IgD-negative memory B cell (primary cell): Measurements from ENCODE around the gene EMILIN3. TPM values are rescaled to one million over a fixed set of nuclear protein-coding genes. Genes with fewer than 3 reads are reported as not detected.

ENCODE experiments used
- H3K27ac Mint-ChIP-seq, 3 donors: one replicate each; pipeline ENCODE4 v1.8.0; 2020 to 2022; ENCODE audit warnings: mild to moderate bottlenecking in 3 of 3, mixed read lengths in 3 of 3, moderate library complexity in 1 of 3
- H3K27me3 Mint-ChIP-seq: one replicate; pipeline ENCODE4 v1.8.0; 2021; ENCODE audit warnings: mixed read lengths
- H3K36me3 Mint-ChIP-seq: one replicate; pipeline ENCODE4 v1.8.0; 2020; ENCODE audit warnings: mild to moderate bottlenecking, mixed read lengths
- H3K4me1 Mint-ChIP-seq, 3 donors: one replicate each; pipeline ENCODE4 v1.8.0; 2020 to 2022; ENCODE audit warnings: mixed read lengths in 3 of 3, mild to moderate bottlenecking in 1 of 3
- H3K4me3 Mint-ChIP-seq, 4 donors: one replicate each; pipeline ENCODE4 v1.8.0; 2020 to 2022; ENCODE audit warnings: mild to moderate bottlenecking in 4 of 4, mixed read lengths in 4 of 4, moderate library complexity in 3 of 4
- H3K9me3 Mint-ChIP-seq, 3 donors: one replicate each; pipeline ENCODE4 v1.8.0; 2020 to 2021; ENCODE audit warnings: mixed read lengths in 3 of 3, mild to moderate bottlenecking in 1 of 3
- polyA plus RNA-seq: library from polyadenylated mRNA; unstranded; fragments of 300-500 nt; fragmentation: Illumina TruSeq; gene quantifications from one replicate; pipeline ENCODE4 v1.2.3, GENCODE V29; 2021

The EMILIN3 gene
- polyA plus RNA-seq, 1 donor from 2014 or later, result not detected

GRCh38 chr20:41395667-41396664 lies 29.3 kb upstream of the EMILIN3 start:
- peaks cover 0 to 1% (median 1%) of the 10 kb centered on the region in 3 donors for H3K4me1 Mint-ChIP-seq
- H3K9me3 Mint-ChIP-seq, result no peaks in the 10 kb centered on the region
- H3K27ac Mint-ChIP-seq, result no peak overlapping the region
- no peaks in the 10 kb centered on the region for H3K36me3 Mint-ChIP-seq
- H3K27me3 Mint-ChIP-seq, result no peaks in the 10 kb centered on the region
- no peak overlapping the region for H3K4me3 Mint-ChIP-seq

- Mint-ChIP-seq H3K36me3 (no peaks in the 10 kb centered on the region), H3K27me3 (no peaks in the 10 kb centered on the region), H3K27ac (no peak overlapping the region), H3K9me3 (no peaks in the 10 kb centered on the region), H3K4me1 (peaks cover 0 to 1% (median 1%) of the 10 kb centered on the region in 3 donors), H3K4me3 (no peak overlapping the region)
Observed at GRCh38 chr20:41394931-41395666, 28.5 kb upstream of the EMILIN3 start.

- no peak overlapping the region for H3K27ac Mint-ChIP-seq
- no peaks in the 10 kb centered on the region for H3K9me3 Mint-ChIP-seq
- H3K4me1 Mint-ChIP-seq, result peaks cover 0 to 1% (median 0%) of the 10 kb centered on the region in 3 donors
- H3K4me3 Mint-ChIP-seq, result no peak overlapping the region
- H3K36me3 Mint-ChIP-seq, result no peaks in the 10 kb centered on the region
- no peaks in the 10 kb centered on the region for H3K27me3 Mint-ChIP-seq
Observed at GRCh38 chr20:41394081-41394480, 27.5 kb upstream of the EMILIN3 start.

- Mint-ChIP-seq H3K9me3 (no peaks in the 10 kb centered on the region), H3K27ac (no peak overlapping the region), H3K27me3 (no peaks in the 10 kb centered on the region), H3K4me3 (no peak overlapping the region), H3K36me3 (no peaks in the 10 kb centered on the region), H3K4me1 (peaks cover 0 to 1% (median 0%) of the 10 kb centered on the region in 3 donors)
Observed at GRCh38 chr20:41393705-41394066, 27.1 kb upstream of the EMILIN3 start.

GRCh38 chr20:41392871-41393704 lies 26.5 kb upstream of the EMILIN3 start:
- peaks cover 0 to 1% (median 0%) of the 10 kb centered on the region in 3 donors for H3K4me1 Mint-ChIP-seq
- H3K36me3 Mint-ChIP-seq, result no peaks in the 10 kb centered on the region
- H3K4me3 Mint-ChIP-seq, result no peak overlapping the region
- H3K27ac Mint-ChIP-seq, result peak overlapping the region in 1 of 3 donors; percentile 20
- H3K9me3 Mint-ChIP-seq, result no peaks in the 10 kb centered on the region
- H3K27me3 Mint-ChIP-seq, result no peaks in the 10 kb centered on the region

GRCh38 chr20:41392295-41392694 lies 25.7 kb upstream of the EMILIN3 start:
- Mint-ChIP-seq H3K9me3 (no peaks in the 10 kb centered on the region), H3K36me3 (no peaks in the 10 kb centered on the region), H3K4me3 (no peak overlapping the region), H3K27ac (no peak overlapping the region), H3K4me1 (peaks cover 0 to 1% (median 0%) of the 10 kb centered on the region in 3 donors), H3K27me3 (no peaks in the 10 kb centered on the region)

- Mint-ChIP-seq H3K9me3 (no peaks in the 10 kb centered on the region), H3K36me3 (no peaks in the 10 kb centered on the region), H3K4me3 (no peak overlapping the region), H3K27ac (no peak overlapping the region), H3K4me1 (peaks cover 0 to 1% (median 0%) of the 10 kb centered on the region in 3 donors), H3K27me3 (no peaks in the 10 kb centered on the region)
Observed at GRCh38 chr20:41391587-41392001, 25.0 kb upstream of the EMILIN3 start.

- Mint-ChIP-seq H3K36me3 (no peaks in the 10 kb centered on the region), H3K4me3 (no peak overlapping the region), H3K4me1 (no peaks in the 10 kb centered on the region), H3K9me3 (no peaks in the 10 kb centered on the region), H3K27ac (no peak overlapping the region), H3K27me3 (no peaks in the 10 kb centered on the region)
Observed at GRCh38 chr20:41390889-41391288, 24.3 kb upstream of the EMILIN3 start.

- peaks cover 7% of the 10 kb centered on the region for H3K27me3 Mint-ChIP-seq
- no peaks in the 10 kb centered on the region for H3K4me1 Mint-ChIP-seq
- peaks cover 0 to 3% (median 0%) of the 10 kb centered on the region in 3 donors for H3K9me3 Mint-ChIP-seq
- no peak overlapping the region for H3K27ac Mint-ChIP-seq
- H3K36me3 Mint-ChIP-seq, result peaks cover 2% of the 10 kb centered on the region
- no peak overlapping the region for H3K4me3 Mint-ChIP-seq
Observed at GRCh38 chr20:41387444-41387851, 20.8 kb upstream of the EMILIN3 start.

GRCh38 chr20:41386502-41387427 lies 20.1 kb upstream of the EMILIN3 start:
- Mint-ChIP-seq H3K27ac (no peak overlapping the region), H3K9me3 (peaks cover 0 to 3% (median 0%) of the 10 kb centered on the region in 3 donors), H3K27me3 (peaks cover 7% of the 10 kb centered on the region), H3K36me3 (peaks cover 2% of the 10 kb centered on the region), H3K4me1 (no peaks in the 10 kb centered on the region), H3K4me3 (no peak overlapping the region)

GRCh38 chr20:41382791-41383305 lies 16.2 kb upstream of the EMILIN3 start:
- peaks cover 14% of the 10 kb centered on the region for H3K27me3 Mint-ChIP-seq
- peaks cover 2% of the 10 kb centered on the region for H3K36me3 Mint-ChIP-seq
- H3K4me3 Mint-ChIP-seq, result no peak overlapping the region
- H3K27ac Mint-ChIP-seq, result no peak overlapping the region
- H3K4me1 Mint-ChIP-seq, result no peaks in the 10 kb centered on the region
- peaks cover 0 to 3% (median 0%) of the 10 kb centered on the region in 3 donors for H3K9me3 Mint-ChIP-seq

- Mint-ChIP-seq H3K9me3 (peaks cover 0 to 3% (median 0%) of the 10 kb centered on the region in 3 donors), H3K27me3 (peaks cover 25% of the 10 kb centered on the region), H3K4me3 (no peak overlapping the region), H3K27ac (no peak overlapping the region), H3K4me1 (no peaks in the 10 kb centered on the region), H3K36me3 (peaks cover 3% of the 10 kb centered on the region)
Observed at GRCh38 chr20:41380551-41381193, 14.1 kb upstream of the EMILIN3 start.

- Mint-ChIP-seq H3K27me3 (peaks cover 27% of the 10 kb centered on the region), H3K36me3 (peaks cover 2% of the 10 kb centered on the region), H3K4me3 (no peak overlapping the region), H3K4me1 (no peaks in the 10 kb centered on the region), H3K27ac (no peak overlapping the region), H3K9me3 (peaks cover 0 to 3% (median 0%) of the 10 kb centered on the region in 3 donors)
Observed at GRCh38 chr20:41379551-41379950, 12.9 kb upstream of the EMILIN3 start.
